Activated CD4-positive, alpha-beta T cell treated with anti-CD3 and anti-CD28 coated beads, Interleukin-2, Interleukin-6, amounts not matched to agents 100 ng/mL and 50 ng/mL, durations not matched to agents 16 hours and 8 hours (primary cell): Measurements from ENCODE around the gene KCNQ1.

Source experiments
- DNase-seq: peaks from one replicate; pipeline ENCODE4 v3.0.0-alpha.2; 2020

KCNQ1 gene

DNA sequence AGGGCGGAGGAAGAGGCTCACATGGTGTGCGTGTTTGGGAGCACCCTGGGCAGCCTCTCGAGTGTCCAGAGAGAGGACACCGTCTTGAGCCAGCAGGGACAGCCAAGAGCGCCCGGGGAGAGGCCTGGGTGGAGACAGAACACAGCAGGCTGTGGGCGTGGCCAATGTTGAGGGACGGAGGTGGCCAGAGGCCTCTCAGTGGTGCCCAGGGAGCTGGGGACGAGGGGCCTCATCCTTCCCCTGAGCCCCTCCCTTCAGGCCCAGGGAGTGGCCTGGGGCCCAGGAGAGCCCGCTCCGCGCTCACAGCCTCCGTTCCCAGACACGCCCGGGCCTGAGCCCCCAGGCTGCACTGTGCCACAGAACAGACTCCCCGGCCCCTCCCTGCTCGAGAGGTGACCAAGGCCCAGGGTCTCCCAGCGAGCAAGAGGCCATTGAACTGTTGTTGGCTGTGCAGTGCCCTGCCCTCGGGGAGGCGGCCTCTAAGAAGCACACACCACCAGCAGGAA lies 392.3 kb downstream of the KCNQ1 start:
- no peak for DNase-seq

DNA sequence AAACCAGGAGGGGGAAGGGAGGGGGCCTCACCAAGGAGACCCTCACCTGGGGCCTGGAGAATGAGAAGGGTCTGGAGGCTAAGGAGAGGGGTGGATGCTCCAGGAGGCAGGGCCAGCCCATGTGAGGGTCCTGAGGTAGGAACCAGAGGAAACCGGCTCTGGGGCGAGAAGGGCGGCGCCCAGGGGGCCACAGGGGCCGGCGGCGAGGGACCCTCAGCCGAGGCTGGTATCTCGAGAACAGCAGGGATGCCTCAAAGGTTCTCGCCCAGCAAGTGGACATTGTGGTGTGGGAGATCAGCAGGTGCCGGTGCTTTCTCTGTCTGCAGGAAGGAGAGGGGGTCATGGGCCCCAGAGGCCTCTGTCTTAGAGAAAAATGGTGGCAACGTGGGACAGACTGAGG lies 392.8 kb downstream of the KCNQ1 start:
- DNase-seq: no peak

GRCh38 chr11:2838091-2838490 lies 393.3 kb downstream of the KCNQ1 start:
- DNase-seq: no peak

GRCh38 chr11:2838676-2839294 lies 394.0 kb downstream of the KCNQ1 start:
- no peak for DNase-seq

DNA sequence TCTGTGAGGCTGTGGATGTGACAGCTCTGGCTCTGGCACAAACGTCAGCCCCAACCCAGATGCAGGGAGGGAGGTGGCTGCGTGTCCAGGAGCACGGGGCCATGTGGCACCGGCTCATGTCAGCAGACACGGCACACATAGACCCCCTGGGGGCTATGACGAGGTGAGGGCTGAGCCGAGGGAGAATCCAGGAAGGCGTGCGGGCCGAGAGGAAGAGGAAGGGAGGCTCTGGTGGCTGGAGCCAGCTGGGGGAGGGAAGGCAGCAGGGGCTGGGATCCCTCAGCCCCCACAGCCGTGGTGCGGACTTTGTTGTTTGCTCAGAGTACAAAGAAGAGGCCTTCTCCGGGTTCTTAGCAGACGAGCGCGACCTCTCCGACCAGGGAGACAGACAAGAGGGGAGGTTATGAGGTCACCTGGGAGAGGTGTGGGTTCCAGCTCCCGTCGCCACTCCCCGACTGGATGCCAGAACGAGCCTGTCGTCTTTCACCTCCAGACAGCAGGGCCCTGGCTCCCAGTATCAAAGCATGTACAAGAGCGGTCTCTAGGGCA lies 394.7 kb downstream of the KCNQ1 start:
- no peak for DNase-seq

DNA sequence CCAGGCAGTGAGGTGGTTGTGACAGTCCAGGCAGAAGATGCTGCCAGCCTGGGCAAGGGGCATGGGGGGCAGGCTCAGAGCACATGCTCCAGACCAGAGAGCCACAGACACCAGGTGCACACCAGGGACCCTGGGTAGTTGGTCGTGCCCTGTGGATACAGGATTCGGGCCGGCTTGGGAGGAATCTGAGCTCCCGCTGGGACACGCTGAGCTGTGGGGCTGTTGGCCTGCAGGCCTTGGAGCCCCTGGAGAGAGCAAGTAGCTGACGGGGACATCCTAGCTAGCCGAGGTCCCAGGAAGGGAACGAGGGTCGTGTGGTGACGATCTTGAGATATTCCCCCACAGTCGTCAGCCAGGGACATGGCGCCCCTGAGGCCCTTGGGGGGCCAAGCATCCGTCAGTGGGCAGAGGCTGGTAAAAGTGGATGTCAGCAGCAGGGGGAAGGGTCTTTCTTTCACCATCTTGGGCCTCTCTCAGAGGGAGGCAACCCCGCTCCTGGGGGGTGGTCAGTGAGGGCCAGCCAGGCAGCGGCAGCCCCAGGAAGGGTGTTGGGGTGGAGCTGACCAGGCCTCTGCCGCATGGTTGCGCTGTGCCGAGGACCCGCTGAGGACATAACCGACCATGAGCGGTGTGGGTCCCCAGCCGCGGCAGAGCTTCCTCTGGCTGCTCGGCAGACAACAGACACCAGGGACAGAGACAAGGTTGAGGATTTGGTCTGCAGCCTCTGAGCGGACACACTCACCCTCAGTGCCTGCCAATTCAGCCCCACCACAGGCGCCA lies 396.8 kb downstream of the KCNQ1 start:
- no peak for DNase-seq

- DNase-seq: no peak
Observed at GRCh38 chr11:2842876-2843275, 398.1 kb downstream of the KCNQ1 start.

DNA sequence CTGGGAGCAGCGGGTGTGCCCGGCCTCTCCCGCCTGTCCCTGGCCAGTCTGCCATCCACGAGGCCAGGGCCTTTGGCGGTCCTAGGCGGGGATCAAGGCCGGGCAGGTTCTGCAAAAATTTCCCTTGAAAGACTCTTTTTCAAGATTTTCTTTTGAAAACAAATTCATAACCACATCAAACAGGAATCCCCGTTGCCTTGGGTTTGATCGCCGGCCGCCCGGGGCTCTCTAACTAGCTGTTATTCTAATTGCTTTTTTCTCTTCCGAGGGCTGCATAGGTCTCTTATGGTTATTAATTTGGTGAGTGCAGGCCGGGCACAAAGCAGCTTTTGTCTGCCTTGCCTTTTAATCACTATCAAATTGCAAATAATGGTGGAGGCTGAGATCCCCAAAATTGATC lies 398.7 kb downstream of the KCNQ1 start:
- DNase-seq: no peak

DNA sequence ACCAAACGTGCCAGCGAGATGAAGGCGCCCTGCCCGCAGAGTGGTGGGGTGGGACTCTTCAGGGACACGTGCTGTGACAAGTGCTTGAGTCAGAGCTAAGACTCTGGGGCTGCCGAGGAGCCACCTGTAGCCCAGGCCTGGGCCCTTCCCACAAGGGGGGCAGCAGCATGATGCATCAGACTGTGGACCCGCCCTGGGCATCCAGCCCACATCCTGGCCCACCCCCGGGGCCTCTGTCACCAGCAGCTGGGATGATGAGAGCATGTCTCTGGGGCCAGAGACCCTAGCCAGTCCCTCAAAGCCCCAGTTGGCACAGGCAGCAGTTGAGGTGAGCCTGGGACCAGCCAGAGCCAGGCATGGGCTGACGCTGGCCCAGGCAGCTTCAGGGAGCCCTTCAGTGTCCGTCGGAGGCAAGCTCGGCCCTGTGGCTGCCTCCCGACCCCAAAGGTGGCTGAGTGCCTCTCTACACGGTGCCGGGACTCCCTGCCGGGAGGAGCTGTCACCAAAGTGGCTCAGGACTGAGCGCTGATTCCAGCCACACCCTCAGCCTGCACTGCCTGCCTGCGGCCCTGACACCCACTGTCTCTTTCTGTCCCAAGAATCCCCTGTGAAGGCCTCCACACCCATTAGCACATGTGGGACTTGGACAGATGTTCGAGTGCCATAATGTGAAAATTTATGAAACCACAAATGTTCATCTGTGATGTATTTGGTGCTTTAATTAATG lies 399.5 kb downstream of the KCNQ1 start:
- no peak for DNase-seq

GRCh38 chr11:2844996-2845395 lies 400.2 kb downstream of the KCNQ1 start:
- DNase-seq: no peak

DNA sequence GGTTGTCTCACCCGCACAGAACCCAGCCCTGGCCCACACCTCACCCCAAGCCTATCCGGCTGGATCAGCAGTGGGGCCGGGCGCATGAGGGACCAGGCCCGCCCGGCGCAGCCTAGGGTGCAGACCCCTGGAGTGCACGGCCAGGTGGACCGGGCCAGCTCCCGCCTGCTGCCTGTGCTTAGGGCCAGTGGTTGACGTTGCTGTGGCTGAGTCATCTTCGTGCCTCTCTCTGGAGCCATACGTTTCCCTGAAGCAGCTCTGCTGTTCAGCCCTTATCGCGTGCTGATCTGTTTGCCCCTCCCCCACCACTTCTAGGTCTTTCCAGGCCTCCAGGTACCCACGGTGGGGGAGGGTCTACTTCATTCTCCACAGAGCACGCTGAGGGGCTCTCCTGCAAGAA lies 401.2 kb downstream of the KCNQ1 start:
- DNase-seq: no peak

DNA sequence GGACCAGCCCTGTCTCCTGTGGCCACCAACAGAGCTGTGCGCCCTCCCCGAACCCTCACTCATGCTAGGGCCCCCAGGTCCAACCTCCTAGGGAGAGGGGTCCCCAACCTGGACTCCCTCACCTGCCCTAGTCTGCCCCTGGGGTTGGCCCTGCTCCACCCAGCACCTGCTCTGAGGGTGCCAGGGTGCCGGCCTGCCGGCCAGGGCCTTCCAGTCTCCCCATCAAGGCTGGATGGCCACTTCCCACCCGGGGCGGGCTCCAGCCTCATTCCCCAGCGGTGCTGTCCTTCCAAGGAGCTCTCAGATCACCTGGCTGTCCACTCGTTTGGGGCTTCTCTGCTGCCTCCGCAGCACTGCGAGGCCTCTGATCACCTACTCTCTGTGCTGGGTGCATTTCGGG lies 401.7 kb downstream of the KCNQ1 start:
- no peak for DNase-seq

GRCh38 chr11:2847561-2847960 lies 402.8 kb downstream of the KCNQ1 start:
- no peak for DNase-seq

GRCh38 chr11:2848497-2848896 lies 403.7 kb downstream of the KCNQ1 start:
- no peak for DNase-seq

GRCh38 chr11:2849994-2850770 lies 405.4 kb downstream of the KCNQ1 start:
- DNase-seq: no peak

DNA sequence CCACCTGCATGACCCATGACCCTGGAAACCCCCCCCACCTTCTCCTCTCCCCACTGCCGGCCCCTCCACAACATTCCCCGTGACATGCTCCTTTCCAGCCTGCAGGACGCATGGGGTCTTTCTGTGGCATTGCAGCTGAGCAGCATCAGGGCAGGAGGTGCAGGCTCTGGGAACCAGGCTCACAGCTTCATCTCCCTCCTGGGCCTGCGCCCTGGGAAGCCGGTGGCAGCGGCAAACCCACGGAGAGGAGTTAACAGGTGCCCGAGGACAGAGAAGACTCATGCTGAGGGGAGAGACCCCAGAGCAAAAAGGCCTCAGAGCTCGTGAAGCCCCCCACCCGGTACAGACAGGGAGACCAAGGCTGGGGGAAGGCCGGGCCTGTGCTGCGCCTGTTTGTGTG lies 408.6 kb downstream of the KCNQ1 start:
- DNase-seq: no peak

DNA sequence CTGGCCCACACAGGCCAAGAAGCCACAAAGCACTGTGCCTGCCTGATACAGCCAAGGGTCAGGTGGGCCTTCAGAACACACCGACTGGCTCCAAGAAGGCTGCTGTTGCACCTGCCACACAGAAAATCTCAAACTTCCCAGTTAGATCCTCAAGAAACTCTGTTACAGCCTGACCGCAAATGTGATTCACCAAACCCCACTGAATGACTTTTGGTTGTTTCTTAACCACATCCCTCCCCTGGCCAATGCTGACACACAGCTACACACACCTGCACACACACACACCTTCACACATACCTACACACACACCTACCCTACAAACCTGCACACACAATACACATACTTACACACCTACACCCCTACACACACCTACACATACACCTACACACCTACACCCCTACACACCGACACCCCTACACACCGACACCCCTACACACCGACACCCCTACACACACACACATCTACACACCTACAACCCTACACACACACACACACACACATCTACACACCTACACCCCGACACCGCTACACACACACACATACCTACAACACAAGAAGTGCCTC lies 409.3 kb downstream of the KCNQ1 start:
- no peak for DNase-seq

- DNase-seq: no peak
Observed at GRCh38 chr11:2855162-2855561, 410.4 kb downstream of the KCNQ1 start.

- DNase-seq: no peak
Observed at GRCh38 chr11:2857276-2857675, 412.5 kb downstream of the KCNQ1 start.

DNA sequence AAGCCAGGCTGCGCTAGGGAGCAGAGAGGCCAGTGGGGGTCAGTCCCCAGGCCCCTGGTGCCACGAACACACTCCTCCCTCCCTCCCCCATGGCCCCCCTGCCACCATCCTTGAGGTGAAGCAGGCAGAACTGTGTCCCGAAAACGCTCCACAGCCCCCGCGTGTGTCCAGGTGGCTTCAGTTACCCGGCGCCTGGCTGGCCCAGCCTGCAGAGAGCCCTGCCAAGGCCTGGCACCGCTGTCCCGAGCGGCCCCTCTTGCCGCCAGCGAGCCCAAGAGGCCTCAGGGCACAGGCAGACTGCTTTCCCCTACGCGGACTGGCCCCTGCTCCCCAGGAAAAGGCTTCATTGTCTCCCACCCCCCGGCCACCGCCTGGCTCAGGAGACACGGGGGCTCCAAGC lies 413.1 kb downstream of the KCNQ1 start:
- no peak for DNase-seq

GRCh38 chr11:2858995-2859698 lies 414.3 kb downstream of the KCNQ1 start:
- DNase-seq: no peak

GRCh38 chr11:2859699-2860037 lies 414.9 kb downstream of the KCNQ1 start:
- no peak for DNase-seq
